Measurements from ENCODE around the gene WFS1.

The WFS1 gene

GRCh38 chr4:6301732-6302442, 32.2 kb downstream of the WFS1 start:
- no peak for DNase-seq

DNA sequence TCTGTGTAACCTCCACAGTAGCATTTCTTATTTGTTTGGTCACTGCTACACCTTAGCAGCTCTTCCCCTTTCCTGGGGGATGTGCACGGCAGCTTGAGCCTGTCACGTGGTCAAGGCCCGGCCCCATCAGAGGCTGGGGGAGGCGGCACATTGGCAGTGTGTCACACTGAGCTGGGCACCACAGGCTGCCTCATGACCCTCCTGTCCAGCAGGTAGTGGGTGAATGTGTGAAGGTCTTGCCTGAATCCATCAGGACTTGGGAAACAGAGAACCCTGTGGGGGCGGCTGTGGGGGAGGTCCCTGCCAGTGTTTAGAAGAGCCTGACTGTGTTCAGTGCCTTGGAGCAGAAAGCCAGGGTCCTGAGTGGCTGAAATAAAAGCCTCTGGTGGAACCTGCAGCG, 33.2 kb downstream of the WFS1 start:
- no peak for DNase-seq

DNA sequence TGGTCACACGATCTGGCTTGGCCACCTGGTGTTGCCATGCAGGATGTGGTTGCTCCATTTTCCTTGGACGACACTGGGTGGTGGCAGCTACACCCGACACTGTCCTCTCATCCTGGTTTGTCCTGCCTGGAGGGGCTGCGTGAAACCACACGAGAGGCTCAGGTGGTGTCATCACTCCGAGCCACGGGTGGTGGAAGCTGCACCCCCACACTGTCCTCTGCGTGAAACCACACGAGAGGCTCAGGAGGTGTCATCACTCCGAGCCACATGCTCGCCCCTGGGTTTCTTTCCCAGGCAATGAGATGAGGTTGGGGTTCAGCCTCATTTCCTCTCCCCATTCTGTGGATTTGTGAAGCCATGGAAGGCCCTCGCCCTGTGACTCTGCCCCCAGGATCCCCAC, 34.3 kb downstream of the WFS1 start:
- no peak for DNase-seq

- no peak for DNase-seq
Observed at GRCh38 chr4:6306299-6306698, 36.6 kb downstream of the WFS1 start.

- no peak for DNase-seq
Observed at GRCh38 chr4:6307230-6307629, 37.6 kb downstream of the WFS1 start.

DNA sequence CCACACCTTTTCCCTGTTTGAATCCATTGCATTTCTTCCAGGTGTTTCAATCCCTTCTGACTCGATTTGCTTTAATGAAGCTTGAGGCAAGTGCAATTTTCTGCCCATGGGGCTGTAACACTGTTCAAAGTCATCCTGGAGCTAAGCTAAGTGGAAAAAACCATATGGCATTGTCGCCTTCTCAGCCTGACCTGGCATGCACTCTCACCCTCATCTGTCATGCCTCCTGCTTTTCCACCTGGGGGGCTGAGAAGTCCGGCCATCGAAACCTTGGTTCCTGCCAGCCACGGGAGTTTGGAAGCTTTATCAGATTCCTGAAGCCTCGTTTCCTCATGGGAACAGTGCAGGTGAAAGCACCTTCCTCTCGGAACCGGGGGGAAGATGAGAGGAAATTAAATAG, 38.2 kb downstream of the WFS1 start:
- no peak for DNase-seq

- DNase-seq, result peak; percentile 31 to 54
Observed at GRCh38 chr4:6308899-6309643, 39.4 kb downstream of the WFS1 start.

DNA sequence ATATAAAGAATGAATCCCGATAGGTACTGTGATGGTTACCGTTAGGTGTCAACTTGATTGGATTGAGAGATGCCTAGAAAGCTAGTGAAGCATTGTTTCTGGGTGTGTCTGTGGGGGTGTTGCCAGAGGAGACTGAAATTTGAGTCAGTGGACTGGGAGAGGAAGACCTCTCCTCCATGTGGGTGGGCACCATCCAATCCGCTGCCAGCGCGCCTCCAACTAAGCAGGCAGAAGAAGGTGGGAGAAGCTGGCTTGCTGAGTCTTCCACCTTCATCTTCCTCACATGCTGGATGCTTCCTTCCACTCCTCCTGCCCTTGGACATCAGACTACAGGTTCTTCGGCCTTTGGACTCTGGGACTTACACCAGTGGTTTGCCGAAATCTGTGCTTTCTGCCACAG, 40.1 kb downstream of the WFS1 start:
- DNase-seq, result no peak

DNA sequence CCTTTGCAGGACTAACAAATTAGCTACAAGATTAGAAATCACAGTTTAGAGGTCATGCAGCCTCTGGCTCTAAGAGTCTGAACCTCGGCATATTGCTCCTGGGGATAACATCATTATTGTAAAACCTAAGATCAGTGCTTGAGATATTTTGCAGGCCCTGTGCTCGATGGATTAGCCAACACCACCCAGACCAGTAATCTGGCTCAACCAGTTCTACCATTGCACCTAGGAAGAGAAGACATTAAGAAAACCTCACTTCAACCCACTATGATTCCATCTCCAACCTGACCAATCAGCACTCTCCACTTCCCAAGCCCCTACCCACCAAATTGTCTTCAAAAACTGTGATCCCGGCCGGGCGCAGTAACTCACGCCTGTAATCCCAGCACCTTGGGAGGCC, 43.6 kb downstream of the WFS1 start:
- DNase-seq, result no peak

DNA sequence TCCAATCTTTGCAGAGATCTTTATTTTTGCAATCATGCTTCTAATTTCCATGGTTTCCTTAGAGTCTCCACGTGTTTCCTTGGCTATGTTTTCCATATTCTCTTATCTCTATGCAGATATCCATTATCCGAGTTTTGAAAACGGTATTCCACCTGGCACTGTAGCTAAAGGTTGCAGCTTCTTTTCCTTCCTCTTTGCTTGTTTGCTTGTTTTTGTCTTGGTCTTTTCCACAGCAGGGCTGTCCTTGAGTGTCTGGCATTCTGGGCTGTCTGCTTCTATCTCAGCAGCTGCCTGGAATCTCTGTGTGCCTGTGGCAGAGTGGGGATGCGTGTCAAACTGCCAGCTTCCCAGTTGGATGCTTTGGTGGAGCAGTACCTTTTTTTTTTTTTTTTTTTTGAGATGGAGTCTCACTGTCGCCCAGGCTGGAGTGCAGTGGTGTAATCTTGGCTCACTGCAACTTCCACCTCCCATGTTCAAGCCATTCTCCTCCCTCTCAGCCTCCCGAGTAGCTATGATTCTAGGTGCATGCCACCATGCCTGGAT, 46.9 kb downstream of the WFS1 start:
- no peak for DNase-seq

DNA sequence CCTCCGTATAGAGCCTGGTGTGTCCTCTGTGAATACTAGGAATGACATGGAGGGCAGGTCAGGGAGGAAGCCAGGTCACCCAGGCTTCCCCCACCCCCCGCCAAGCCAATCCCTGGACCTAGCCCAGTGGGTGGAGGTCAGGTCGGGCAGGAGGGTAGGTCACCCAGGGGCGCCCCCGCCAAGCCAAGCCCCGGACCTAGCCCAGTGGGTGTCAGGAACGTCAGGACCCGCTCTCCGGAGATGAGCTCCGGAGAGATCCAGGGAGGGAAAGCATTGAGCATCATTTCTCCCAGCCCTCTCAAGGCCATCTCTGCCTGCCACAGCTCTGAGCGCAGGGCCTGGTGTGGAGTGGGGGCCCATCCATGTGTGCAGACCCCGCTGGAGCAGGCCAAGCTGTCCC, 48.6 kb downstream of the WFS1 start:
- no peak for DNase-seq

- no peak for DNase-seq
Observed at GRCh38 chr4:6319530-6320150, 50.0 kb downstream of the WFS1 start.

DNA sequence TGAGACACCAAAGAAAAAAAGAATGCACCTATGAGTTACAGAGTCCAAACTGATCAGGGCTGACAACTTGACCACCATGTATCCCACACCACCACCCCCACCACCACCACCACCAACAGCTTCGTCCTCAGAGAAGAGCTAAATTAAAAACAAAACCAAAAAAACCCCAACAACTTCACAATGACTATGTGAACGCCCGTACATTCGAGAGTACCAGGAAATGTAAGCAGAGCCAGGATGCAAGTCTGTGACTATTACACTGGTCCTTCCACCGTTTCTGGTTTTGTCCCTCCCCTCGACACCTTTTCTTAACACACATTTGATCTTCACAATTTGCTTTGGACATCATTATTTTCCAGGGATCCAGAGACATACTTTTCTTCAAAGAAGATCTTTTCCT, 51.0 kb downstream of the WFS1 start:
- no peak for DNase-seq

- no peak for DNase-seq
Observed at GRCh38 chr4:6321361-6321760, 51.7 kb downstream of the WFS1 start.

GRCh38 chr4:6322067-6322760, 52.6 kb downstream of the WFS1 start:
- no peak for DNase-seq

DNA sequence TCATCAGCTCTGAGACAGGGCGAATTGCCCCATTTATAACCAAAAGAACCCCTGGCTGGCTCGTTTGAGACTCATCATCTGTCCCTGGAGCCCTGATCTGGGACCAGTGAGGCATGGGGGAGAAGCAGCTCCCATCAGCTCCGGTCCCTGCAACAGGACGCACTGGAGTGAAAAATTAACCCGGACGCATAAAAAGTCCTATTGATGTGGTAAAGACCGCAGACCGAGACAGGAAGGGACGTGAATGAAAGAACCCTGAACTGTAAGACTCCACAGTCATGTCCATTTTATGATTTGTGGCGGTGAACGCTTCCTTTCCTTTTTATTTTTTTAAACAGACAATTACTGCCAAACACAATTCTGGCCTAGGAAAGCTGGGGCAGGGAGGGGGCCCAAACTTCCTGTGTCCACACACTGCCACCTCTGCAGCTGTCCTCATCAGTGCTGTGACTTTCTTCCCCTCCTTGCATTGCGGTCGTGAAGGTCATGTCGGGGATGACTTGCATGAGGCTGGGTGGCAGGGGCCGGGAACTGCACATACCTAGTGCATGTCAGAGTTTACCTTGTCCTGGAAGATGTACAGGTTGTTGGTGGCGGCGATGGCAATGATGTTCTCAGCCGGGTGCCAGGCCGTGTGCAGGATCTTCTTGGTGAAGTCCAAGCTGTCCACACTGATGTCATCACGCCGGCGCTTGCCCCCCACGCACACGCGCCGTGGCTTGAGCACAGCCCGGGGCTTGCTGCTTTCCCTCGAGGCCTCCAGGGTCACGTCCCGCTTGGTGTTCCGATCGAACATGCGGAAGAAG, 53.3 kb downstream of the WFS1 start:
- no peak for DNase-seq

- DNase-seq, result no peak
Observed at GRCh38 chr4:6324461-6324998, 54.9 kb downstream of the WFS1 start.

GRCh38 chr4:6324999-6325787, 55.5 kb downstream of the WFS1 start:
- no peak for DNase-seq

GRCh38 chr4:6325788-6326290, 56.2 kb downstream of the WFS1 start:
- no peak for DNase-seq

GRCh38 chr4:6326312-6327060, 56.8 kb downstream of the WFS1 start:
- no peak for DNase-seq
